Stimulated activated naive CD4-positive, alpha-beta T cell treated with Interleukin-2 at 50 U/mL for 16 hours (primary cell): ENCODE measurements around the gene MYO1B.

ENCODE experiments used
- DNase-seq: peaks from one replicate; lab custom pipeline; 2025; lab: John Stamatoyannopoulos, UW

The MYO1B gene

DNA sequence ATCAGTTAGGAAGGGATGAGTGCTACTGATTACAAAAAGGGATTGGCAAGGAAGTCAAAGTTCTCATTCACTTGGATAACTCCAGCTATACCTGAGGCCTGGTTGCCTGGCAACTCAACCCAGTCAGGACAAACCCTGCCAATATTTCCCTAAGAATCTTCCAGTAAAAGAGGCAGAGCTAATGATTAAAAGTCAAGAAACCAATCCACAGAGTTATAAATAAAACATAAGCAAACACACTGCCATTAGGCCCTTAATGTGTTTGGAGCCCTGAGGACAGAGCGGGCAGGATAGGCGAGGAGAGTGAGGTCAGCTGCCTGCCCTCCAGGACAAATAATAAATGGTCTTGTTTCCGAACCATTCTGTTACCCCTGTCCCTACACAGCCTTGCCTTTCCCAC, 217.2 kb downstream of the MYO1B start:
- no peak for DNase-seq

GRCh38 chr2:191463790-191464189, 218.6 kb downstream of the MYO1B start:
- no peak for DNase-seq

GRCh38 chr2:191465766-191466420, 220.7 kb downstream of the MYO1B start:
- DNase-seq, result no peak

DNA sequence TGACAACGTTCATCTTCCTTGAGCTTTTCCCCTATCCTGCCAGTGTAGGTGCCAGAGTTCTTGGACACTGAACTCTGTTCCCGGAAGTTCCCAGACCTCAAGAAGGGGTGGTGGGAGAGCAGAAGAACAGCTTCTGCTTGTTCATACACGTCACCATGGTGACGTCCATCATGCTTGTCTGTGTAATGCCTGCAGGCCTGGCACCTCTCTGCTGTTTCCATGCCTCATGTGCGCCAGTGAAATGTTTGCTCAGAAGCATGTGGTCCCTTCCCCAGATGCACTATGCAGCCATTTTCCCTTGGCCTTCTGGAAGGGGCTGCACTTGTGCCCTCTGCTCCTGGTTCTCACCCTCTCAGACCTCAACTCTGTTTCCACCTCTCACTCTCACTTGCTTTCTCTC, 221.9 kb downstream of the MYO1B start:
- no peak for DNase-seq

DNA sequence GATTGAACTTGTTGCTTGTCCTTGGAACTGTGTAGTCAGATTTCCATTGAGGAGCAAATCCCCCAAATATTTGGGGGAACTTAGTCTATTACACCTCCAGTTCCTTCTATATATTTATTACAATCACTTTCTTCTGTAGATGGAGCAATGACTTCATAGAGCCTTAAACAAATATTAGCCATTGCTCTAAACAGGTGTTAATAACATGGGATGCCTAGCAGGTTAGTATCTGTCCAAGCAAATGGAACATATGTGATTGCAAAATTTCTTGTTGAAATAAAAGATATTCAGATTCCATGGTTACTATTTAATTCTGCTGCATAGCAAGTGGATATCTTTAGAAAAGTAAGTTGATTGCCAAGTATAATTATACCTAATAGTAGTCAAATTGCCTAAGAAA, 225.1 kb downstream of the MYO1B start:
- DNase-seq, result no peak

DNA sequence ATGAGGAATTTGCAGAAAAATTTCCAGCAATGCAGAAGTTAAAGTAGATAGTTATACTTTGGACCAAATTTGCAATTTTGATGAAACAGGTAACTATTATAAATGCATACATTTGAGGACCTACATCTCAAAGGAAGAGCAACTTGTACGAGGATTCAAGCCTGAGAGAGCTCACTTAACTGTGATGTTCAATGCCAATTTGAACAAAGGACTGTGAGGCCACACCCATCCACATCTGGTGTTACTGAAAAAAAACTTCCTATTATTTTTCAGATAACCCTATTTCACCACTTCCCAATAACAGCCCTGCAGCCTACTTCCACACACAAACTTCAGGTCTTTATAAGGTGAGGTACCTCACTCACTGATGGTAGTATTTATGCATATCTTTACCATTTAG, 229.3 kb downstream of the MYO1B start:
- DNase-seq, result no peak
